ENCODE measurements around the gene NCOA5.

DNA sequence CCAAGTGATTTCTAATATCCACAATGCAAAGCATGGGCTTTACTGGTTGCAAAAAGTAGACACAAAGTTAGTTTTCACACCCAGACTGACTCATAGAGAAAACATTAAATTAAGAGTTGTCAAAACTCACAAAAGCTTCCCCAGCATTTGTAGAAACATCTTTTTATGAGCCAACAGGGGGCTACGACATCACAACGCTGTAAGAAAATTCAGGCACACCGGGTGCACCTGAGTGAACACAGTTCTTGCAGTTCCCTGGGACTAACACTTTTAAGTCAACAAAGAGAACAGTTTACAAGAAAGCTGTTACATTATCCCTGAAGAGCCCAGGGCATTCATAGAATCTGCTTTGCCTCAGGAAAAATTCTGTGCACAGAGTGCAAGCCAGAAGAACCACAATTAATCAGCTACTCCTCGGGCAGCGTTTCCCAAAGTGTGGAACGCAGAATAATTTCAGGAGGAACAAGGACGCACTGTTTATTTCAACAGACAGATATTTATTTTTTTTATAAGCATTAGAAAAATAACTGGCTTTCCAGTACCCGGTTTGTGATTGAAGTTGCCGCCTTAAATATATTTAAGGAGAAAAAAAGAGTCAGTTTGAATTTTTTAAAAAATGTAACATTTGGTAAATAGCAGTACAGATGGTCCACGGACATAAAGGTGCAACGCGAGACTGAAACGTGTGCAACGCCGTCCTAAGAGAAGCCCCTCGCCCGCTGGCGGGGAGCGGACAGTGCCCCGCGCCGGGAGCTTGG is 1.2 kb downstream of the NCOA5 start:
- TF ChIP-seq, protein P1, sequence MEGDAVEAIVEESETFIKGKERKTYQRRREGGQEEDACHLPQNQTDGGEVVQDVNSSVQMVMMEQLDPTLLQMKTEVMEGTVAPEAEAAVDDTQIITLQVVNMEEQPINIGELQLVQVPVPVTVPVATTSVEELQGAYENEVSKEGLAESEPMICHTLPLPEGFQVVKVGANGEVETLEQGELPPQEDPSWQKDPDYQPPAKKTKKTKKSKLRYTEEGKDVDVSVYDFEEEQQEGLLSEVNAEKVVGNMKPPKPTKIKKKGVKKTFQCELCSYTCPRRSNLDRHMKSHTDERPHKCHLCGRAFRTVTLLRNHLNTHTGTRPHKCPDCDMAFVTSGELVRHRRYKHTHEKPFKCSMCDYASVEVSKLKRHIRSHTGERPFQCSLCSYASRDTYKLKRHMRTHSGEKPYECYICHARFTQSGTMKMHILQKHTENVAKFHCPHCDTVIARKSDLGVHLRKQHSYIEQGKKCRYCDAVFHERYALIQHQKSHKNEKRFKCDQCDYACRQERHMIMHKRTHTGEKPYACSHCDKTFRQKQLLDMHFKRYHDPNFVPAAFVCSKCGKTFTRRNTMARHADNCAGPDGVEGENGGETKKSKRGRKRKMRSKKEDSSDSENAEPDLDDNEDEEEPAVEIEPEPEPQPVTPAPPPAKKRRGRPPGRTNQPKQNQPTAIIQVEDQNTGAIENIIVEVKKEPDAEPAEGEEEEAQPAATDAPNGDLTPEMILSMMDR (IDR thresholded peaks at IDR 0.05 in 4 of 5, conservative IDR thresholded peaks at IDR 0.05 in 1 of 5), result no peak
- no peak for TF ChIP-seq POLR2A (IDR thresholded peaks at IDR 0.05)
